ENCODE results near the gene CLTC. TPM values are rescaled to one million over a fixed set of nuclear protein-coding genes. Genes with fewer than 3 reads are reported as not detected.

The CLTC gene
- 279 and 283 TPM in 2 replicates for total RNA-seq (2021; fragmentation: NEBNext Ultra II Directional; extraction: Animal tissue kit (Norgen Biotek cat#: 25700))
- polyA plus RNA-seq (2011; rRNA removed), result 93.0 and 175 TPM in 2 replicates
- polyA plus RNA-seq (2011; cell fraction: cytosol; rRNA removed), result 139 TPM
- 116 TPM for polyA plus RNA-seq (2011; cell fraction: nucleus; rRNA removed)
- polyA plus RNA-seq (2012, experiment 1 of 2), result 144 to 233 TPM (median 173 TPM) in 4 replicates
- polyA plus RNA-seq (2012, experiment 2 of 2), result 7.7 TPM
- polyA plus RNA-seq (2013, experiment 1 of 2), result 121 TPM
- polyA plus RNA-seq (2013, experiment 2 of 2), result 109 TPM
- polyA minus RNA-seq (2011; rRNA and poly(A)+ RNA removed), result 499 and 773 TPM in 2 replicates
- polyA minus RNA-seq (2011; cell fraction: cytosol; rRNA and poly(A)+ RNA removed), result 240 TPM
- 257 TPM for polyA minus RNA-seq (2011; cell fraction: nucleus; rRNA and poly(A)+ RNA removed)
- long read RNA-seq, experiment 1, full-length matches to known transcripts, result 44 of 286 reads
- long read RNA-seq, experiment 1, partial matches to known transcripts, result 219 of 286 reads
- long read RNA-seq, experiment 1, other reads (novel, unspliced or antisense), result 23 of 286 reads
- long read RNA-seq, experiment 2, full-length matches to known transcripts, result 3 of 23 reads
- long read RNA-seq, experiment 2, partial matches to known transcripts, result 20 of 23 reads
- long read RNA-seq, experiment 2, other reads (novel, unspliced or antisense), result 0 of 23 reads

DNA sequence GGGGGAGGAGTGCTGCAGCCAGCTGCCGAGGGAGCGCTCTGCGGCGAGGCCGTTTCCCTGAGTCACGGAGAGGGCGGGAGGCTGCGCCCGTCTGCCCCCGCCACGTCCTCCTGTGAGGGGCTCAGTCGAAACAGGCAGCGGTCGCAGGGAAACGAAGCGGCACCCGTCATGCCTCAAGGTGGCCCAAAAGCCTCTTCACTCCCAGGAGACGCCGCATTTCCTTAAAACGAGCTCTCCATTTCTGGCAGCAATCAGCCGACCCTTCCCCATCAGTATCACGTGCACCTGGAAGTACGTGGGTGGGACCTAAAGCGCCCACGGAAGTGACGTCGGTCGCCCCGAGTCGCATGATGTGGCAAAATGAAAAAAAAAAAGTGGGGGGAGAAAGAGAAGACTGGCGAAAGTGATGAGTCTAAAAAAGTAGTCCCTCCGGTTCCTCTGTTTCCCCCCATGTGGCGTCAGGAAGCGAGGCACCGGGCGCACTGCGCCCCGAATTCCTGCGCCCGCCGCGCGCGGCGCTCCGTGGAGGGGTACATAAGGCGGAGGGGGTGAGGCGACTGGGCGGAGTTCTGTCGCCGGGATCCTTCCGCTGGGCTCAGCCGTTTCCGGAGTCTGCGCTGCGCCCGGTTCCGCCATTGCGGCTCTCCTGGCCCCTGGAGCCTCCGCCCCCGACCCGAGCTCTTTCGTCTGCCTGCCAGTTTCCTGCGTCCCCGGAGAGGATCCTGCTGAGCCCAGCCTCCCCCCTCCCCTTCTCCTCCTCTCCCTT lies at the start of gene CLTC:
Gene CLTC, plus strand, starts transcription at position 598 of the 766 bp plus-strand sequence. CDS start 237 bp downstream, outside the sequence.
- CTCF ChIA-PET (ENCODE audit: partially characterized antibody), result interaction anchor here (2.8 kb wide), 1 partner anchor 12 kb away, joined by 15 read pairs; no protein-coding TSS in a partner anchor
- TF ChIP-seq GABPA (IDR thresholded peaks at IDR 0.05; ENCODE audit: borderline replicate concordance, insufficient read depth, low read length) (peak; percentile 84), POLR2AphosphoS5 (IDR thresholded peaks at IDR 0.05; ENCODE audit: low read depth, low read length) (peak; percentile 97), CHD2 (IDR thresholded peaks at IDR 0.05; ENCODE audit: low read length) (peak; percentile 97), POU5F1 (IDR thresholded peaks at IDR 0.05; ENCODE audit: low read depth, low read length) (no peak), ATF3 (IDR thresholded peaks at IDR 0.05; ENCODE audit: insufficient read depth, low read depth, low read length) (peak; percentile 43; the same call in 1 of the 2 replicates), SIRT6 (IDR thresholded peaks at IDR 0.05; ENCODE audit: low read length) (no peak), ZNF274 (IDR thresholded peaks at IDR 0.05; ENCODE audit: borderline replicate concordance, extremely low read depth, low read length) (no peak), EGR1 (IDR thresholded peaks at IDR 0.05; ENCODE audit: borderline replicate concordance, low read depth, low read length) (peak; percentile 38; the same call in 1 of the 2 replicates)

More for the DNA sequence above, at the start of gene CLTC:
- Histone ChIP-seq H4K5ac (ENCODE audit: insufficient read length, low read depth, low read length) (peak within 1 kb of the TSS; percentile 96), H3K36me3 (ENCODE audit: control insufficient read depth in 2 of 4, insufficient read depth in 4 of 4, low read length in 3 of 4) (no peaks in the 10 kb centered on the region), H3K14ac (ENCODE audit: insufficient read length) (no peak within 1 kb of the TSS), H2BK20ac (ENCODE audit: low read length) (no peak within 1 kb of the TSS), H3K18ac (ENCODE audit: extremely low read depth, low read length) (peak within 1 kb of the TSS; percentile 99), H3K23me2 (ENCODE audit: low read depth, low read length) (peaks cover 4% of the 10 kb centered on the region; the same call in 1 of the 2 replicates), H3K9ac (replicated peaks in 1 of 4; ENCODE audit: extremely low read depth in 1 of 4, low read depth in 3 of 4, low read length in 3 of 4) (peak within 1 kb of the TSS; percentile 84 to 98 (median 92)), H3K9me3 (ENCODE audit: insufficient read depth in 2 of 2, low read depth in 1 of 2, low read length in 1 of 2) (no peaks in the 10 kb centered on the region), H3K56ac (replicated peaks; ENCODE audit: insufficient read length, low read depth, low read length) (peak within 1 kb of the TSS; percentile 95), H3K4me1 (replicated peaks in 1 of 4; ENCODE audit: control insufficient read depth in 3 of 4, insufficient read depth in 4 of 4, low read length in 3 of 4) (peaks cover 0 to 2% (median 0%) of the 10 kb centered on the region in 4 experiments; a peak in 1 of 7 replicates), H3K23ac (ENCODE audit: insufficient read length) (no peak within 1 kb of the TSS), H3K4me3 (ENCODE audit: extremely low read depth in 1 of 4, insufficient read depth in 2 of 4, low read depth in 3 of 4, low read length in 4 of 4) (peak within 1 kb of the TSS; percentile 51 to 94 (median 80)), H4K20me1 (replicated peaks in 1 of 2; ENCODE audit: control insufficient read depth in 1 of 2, insufficient read depth in 2 of 2, low read length in 2 of 2) (peaks cover 0 to 5% of the 10 kb centered on the region in 2 experiments), H3K27ac (ENCODE audit: low read depth, low read length) (peak within 1 kb of the TSS; percentile 98), H2AFZ (ENCODE audit: low read length) (peak within 1 kb of the TSS; percentile 87; the same call in 1 of the 2 replicates), H2BK12ac (ENCODE audit: low read depth, low read length) (peak within 1 kb of the TSS; percentile 89), H3K4me2 (ENCODE audit: insufficient read depth in 1 of 2, low read depth in 2 of 2, low read length in 2 of 2) (peak within 1 kb of the TSS; percentile 87 to 88), H4K91ac (replicated peaks; ENCODE audit: insufficient read length, low read length) (peak within 1 kb of the TSS; percentile 95), H2BK5ac (ENCODE audit: low read depth, low read length) (peak within 1 kb of the TSS; percentile 99), H2BK15ac (ENCODE audit: low read length) (peak within 1 kb of the TSS; percentile 76; the same call in 1 of the 2 replicates), H3K79me1 (ENCODE audit: low read depth, low read length) (no peaks in the 10 kb centered on the region), H3K4ac (replicated peaks; ENCODE audit: insufficient read length, low read depth, low read length) (peak within 1 kb of the TSS; percentile 72), H2AK5ac (ENCODE audit: low read depth, low read length) (no peak within 1 kb of the TSS), H4K8ac (ENCODE audit: extremely low read depth, insufficient read depth, low read length) (peak within 1 kb of the TSS; percentile 98), H3K79me2 (ENCODE audit: control insufficient read depth in 1 of 2, insufficient read depth in 2 of 2, low read length in 2 of 2) (peaks cover 42 to 46% of the 10 kb centered on the region in 2 experiments), H3K27me3 (replicated peaks in 1 of 4; ENCODE audit: control insufficient read depth in 3 of 4, extremely low read depth in 1 of 4, insufficient read depth in 3 of 4, low read length in 3 of 4) (no peaks in the 10 kb centered on the region), H2BK120ac (replicated peaks; ENCODE audit: low read depth, low read length) (peak within 1 kb of the TSS; percentile 81)
- FAIRE-seq (no peak), DNase-seq (ENCODE audit: low read depth in 1 of 2, low spot score in 2 of 2) (peak; percentile 76 to 94)
- 1% methylated on average over 51 of the region's 65 CpGs; no CpG with 5 or more reads in 1 of the 2 experiments for WGBS, 2 experiments (ENCODE audit: extremely low coverage in 1 of 2, insufficient coverage in 1 of 2, insufficient read length in 1 of 2, insufficient replicate concordance in 2 of 2, low coverage in 1 of 2, low lambda C conversion rate in 2 of 2, missing lambda C conversion rate in 1 of 2)
- POLR2A ChIA-PET (ENCODE audit: partially characterized antibody), result interaction anchor here (0.6 to 4.1 kb wide), 26 partner anchors 9 to 950 kb away, joined by 3 to 25 read pairs (median 4); partner anchors contain the start of genes DHX40, PRR11, PTRH2 and RNFT1

Measured in H1 (cell line).